ENCODE data around the gene EEPD1.
A peak's percentile ranks its signal among the peaks of the same experiment; 100 is the strongest.

The EEPD1 gene

GRCh38 chr7:36202398-36202797 is 49.3 kb downstream of the EEPD1 start:
- Histone ChIP-seq H3K79me2 (ENCODE audit: insufficient read depth, low read length) (no peaks in the 10 kb centered on the region), H3K36me3 (ENCODE audit: insufficient read depth, low read length) (no peaks in the 10 kb centered on the region), H3K4me1 (ENCODE audit: insufficient read depth, low read length) (peaks cover 6% of the 10 kb centered on the region), H3K9me3 (ENCODE audit: insufficient read depth, low read length, severe bottlenecking) (no peaks in the 10 kb centered on the region), H2AFZ (ENCODE audit: low read depth, low read length) (no peak overlapping the region), H3K4me2 (ENCODE audit: insufficient read depth, low read length) (no peak overlapping the region), H4K20me1 (ENCODE audit: insufficient read depth, low read length) (no peaks in the 10 kb centered on the region), H3K27ac (ENCODE audit: low read length) (peak overlapping the region; percentile 8; the same call in 1 of the 2 replicates), H3K4me3 (ENCODE audit: low read depth in 1 of 2, low read length in 2 of 2) (no peak overlapping the region), H3K27me3 (ENCODE audit: insufficient read depth, low read length, poor library complexity) (no peaks in the 10 kb centered on the region), H3K9ac (ENCODE audit: low read depth, low read length) (no peak overlapping the region)
- DNase-seq: peak; percentile 13
- no peak for ATAC-seq (ENCODE audit: insufficient read depth, low read depth)
- TF ChIP-seq EZH2 (IDR thresholded peaks at IDR 0.05; ENCODE audit: borderline replicate concordance, low read depth, low read length, severe bottlenecking) (no peak), CTCF (IDR thresholded peaks at IDR 0.05; ENCODE audit: borderline replicate concordance, extremely low read depth, low read length, poor library complexity, severe bottlenecking) (no peak)

DNA sequence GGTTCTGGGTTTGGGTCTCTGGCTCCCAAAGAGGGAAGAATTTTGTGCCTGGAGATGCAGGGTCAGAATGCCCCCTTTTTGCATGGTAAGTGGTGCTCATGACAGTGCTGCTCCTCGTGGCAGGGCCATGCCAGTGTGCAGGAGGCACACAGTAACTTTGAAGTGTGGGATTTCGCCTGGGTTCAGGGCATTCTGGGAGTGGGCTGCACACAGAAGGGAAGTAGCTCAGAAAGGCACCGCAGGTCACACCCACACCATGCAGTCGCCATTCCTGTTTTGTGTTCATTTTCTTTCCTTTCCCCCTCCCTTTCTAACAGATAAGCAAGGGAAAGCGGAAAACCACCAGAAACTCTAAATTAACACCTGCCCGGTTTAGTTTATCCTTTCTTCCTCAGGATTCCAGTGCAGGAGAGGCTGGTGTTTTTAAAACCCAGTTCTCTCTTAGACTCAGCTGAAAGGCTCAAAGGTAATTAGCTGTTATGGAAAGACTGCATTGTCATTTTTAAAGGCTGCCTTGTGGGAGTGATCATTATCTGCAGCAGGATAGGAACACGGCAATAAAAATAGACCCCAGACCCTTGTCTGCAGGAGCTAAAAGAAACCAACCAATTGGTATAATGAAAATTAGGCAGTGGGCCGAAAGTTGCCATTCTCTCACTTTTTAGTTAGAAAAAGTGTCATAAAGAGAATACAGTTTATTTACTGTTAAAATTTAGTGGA is 50.2 kb downstream of the EEPD1 start:
- Histone ChIP-seq H3K4me3 (ENCODE audit: low read depth in 1 of 2, low read length in 2 of 2) (no peak overlapping the region), H3K27me3 (ENCODE audit: insufficient read depth, low read length, poor library complexity) (no peaks in the 10 kb centered on the region), H2AFZ (ENCODE audit: low read depth, low read length) (no peak overlapping the region), H3K79me2 (ENCODE audit: insufficient read depth, low read length) (no peaks in the 10 kb centered on the region), H3K36me3 (ENCODE audit: insufficient read depth, low read length) (no peaks in the 10 kb centered on the region), H3K27ac (ENCODE audit: low read length) (peak overlapping the region; percentile 8; the same call in 1 of the 2 replicates), H3K4me1 (ENCODE audit: insufficient read depth, low read length) (peaks cover 14% of the 10 kb centered on the region), H3K4me2 (ENCODE audit: insufficient read depth, low read length) (no peak overlapping the region), H3K9ac (ENCODE audit: low read depth, low read length) (no peak overlapping the region), H4K20me1 (ENCODE audit: insufficient read depth, low read length) (no peaks in the 10 kb centered on the region), H3K9me3 (ENCODE audit: insufficient read depth, low read length, severe bottlenecking) (no peaks in the 10 kb centered on the region)
- TF ChIP-seq CTCF (IDR thresholded peaks at IDR 0.05; ENCODE audit: borderline replicate concordance, extremely low read depth, low read length, poor library complexity, severe bottlenecking): no peak
- ATAC-seq (ENCODE audit: insufficient read depth, low read depth) (no peak), DNase-seq (no peak)

- H3K79me2 ChIP-seq (ENCODE audit: insufficient read depth, low read length): no peaks in the 10 kb centered on the region
- no peak overlapping the region for H3K27ac ChIP-seq (ENCODE audit: low read length)
- no peak overlapping the region for H3K4me2 ChIP-seq (ENCODE audit: insufficient read depth, low read length)
- no peak overlapping the region for H2AFZ ChIP-seq (ENCODE audit: low read depth, low read length)
- no peak for TF ChIP-seq EZH2 (IDR thresholded peaks at IDR 0.05; ENCODE audit: borderline replicate concordance, low read depth, low read length, severe bottlenecking)
- TF ChIP-seq CTCF (IDR thresholded peaks at IDR 0.05; ENCODE audit: borderline replicate concordance, extremely low read depth, low read length, poor library complexity, severe bottlenecking): no peak
- no peaks in the 10 kb centered on the region for H4K20me1 ChIP-seq (ENCODE audit: insufficient read depth, low read length)
- H3K27me3 ChIP-seq (ENCODE audit: insufficient read depth, low read length, poor library complexity): no peaks in the 10 kb centered on the region
- no peaks in the 10 kb centered on the region for H3K36me3 ChIP-seq (ENCODE audit: insufficient read depth, low read length)
- peaks cover 16% of the 10 kb centered on the region for H3K4me1 ChIP-seq (ENCODE audit: insufficient read depth, low read length)
- H3K4me3 ChIP-seq (ENCODE audit: low read depth in 1 of 2, low read length in 2 of 2): no peak overlapping the region
- no peaks in the 10 kb centered on the region for H3K9me3 ChIP-seq (ENCODE audit: insufficient read depth, low read length, severe bottlenecking)
- H3K9ac ChIP-seq (ENCODE audit: low read depth, low read length): no peak overlapping the region
- ATAC-seq (ENCODE audit: insufficient read depth, low read depth): no peak
- no peak for DNase-seq
Observed at GRCh38 chr7:36204044-36204663, 51.1 kb downstream of the EEPD1 start.

Measured in DND-41 (cell line).